Measurements from ENCODE around the gene USP27X.

DNA sequence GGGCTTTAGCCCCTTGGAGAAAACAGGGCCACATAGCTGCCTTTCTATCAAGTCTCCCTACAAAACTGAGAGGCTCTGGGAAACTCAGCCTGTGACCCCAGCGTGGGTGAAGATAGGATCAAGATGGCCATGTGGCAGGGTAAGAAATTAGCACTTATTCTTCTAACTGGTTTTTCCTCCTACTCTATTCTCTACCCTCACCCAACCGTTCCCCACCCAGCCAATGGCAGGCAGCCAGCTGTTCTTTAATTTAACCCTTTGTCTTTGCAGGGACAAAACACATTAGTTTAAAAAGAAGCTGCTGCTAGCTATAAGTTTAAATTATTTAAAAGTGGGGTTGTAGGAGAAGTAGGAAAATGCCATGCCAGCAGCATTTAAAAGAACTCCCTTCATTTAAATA is 45.9 kb downstream of the USP27X start:
- TF ChIP-seq POLR2A (IDR thresholded peaks at IDR 0.05) (no peak), CTCF (IDR thresholded peaks at IDR 0.05) (no peak), POLR2AphosphoS5 (IDR thresholded peaks at IDR 0.05) (no peak)
